Natural killer cell (primary cell): Measurements from ENCODE around the gene STAG1. TPM values are rescaled to one million over a fixed set of nuclear protein-coding genes. Genes with fewer than 3 reads are reported as not detected.
"Not testable (repeated sequence)": the region's sequence is repeated elsewhere in the genome, so short reads cannot be mapped to it uniquely, and the experiment has no call there.

Source experiments
- ATAC-seq, 3 donors: fragments of 150-1000 bp in 2 of 3; fragments of 200-7000 bp in 1 of 3; cut with Tn5 transposase; 1 replicate in 1 of 3; 2 replicates in 2 of 3; pipeline ENCODE4 v1.10.0; 2021; ENCODE audit warnings: mild to moderate bottlenecking in 2 of 3, moderate library complexity in 2 of 3
- DNase-seq, 2 donors: peaks; one replicate each; pipeline versions ENCODE4 v3.0.0 to v3.0.0-alpha.2; 2013 to 2021; ENCODE audit warnings: mixed read lengths in 1 of 2
- H3K27ac ChIP-seq: one replicate; pipeline ENCODE4 v1.5.1; 2013; ENCODE audit warnings: mild to moderate bottlenecking, low read length
- H3K27me3 ChIP-seq: one replicate; pipeline ENCODE4 v1.6.1; 2013; ENCODE audit warnings: low read length; ENCODE audit not compliant: control insufficient read depth, insufficient read depth
- H3K36me3 ChIP-seq: one replicate; pipeline ENCODE4 v1.6.1; 2013; ENCODE audit warnings: low read length; ENCODE audit not compliant: control insufficient read depth, insufficient read depth
- H3K4me1 ChIP-seq: one replicate; pipeline ENCODE4 v1.6.1; 2013; ENCODE audit warnings: low read length; ENCODE audit not compliant: control insufficient read depth, insufficient read depth
- H3K4me3 ChIP-seq: one replicate; pipeline ENCODE4 v1.5.1; 2013; ENCODE audit warnings: low read length
- H3K9me3 ChIP-seq: one replicate; pipeline ENCODE4 v1.6.1; 2013; ENCODE audit warnings: low read length; ENCODE audit not compliant: control insufficient read depth, insufficient read depth
- H3K27ac Mint-ChIP-seq, 2 donors: one replicate each; pipeline ENCODE4 v1.8.0; 2022; ENCODE audit warnings: mild to moderate bottlenecking in 2 of 2, mixed read lengths in 2 of 2, moderate library complexity in 1 of 2
- H3K27me3 Mint-ChIP-seq, 2 donors: one replicate each; pipeline ENCODE4 v1.8.0; 2022; ENCODE audit warnings: low read depth in 2 of 2, mixed read lengths in 2 of 2
- H3K36me3 Mint-ChIP-seq: one replicate; pipeline ENCODE4 v1.8.0; 2022; ENCODE audit warnings: mixed read lengths
- H3K4me1 Mint-ChIP-seq, 2 donors: one replicate each; pipeline ENCODE4 v1.8.0; 2022; ENCODE audit warnings: mixed read lengths in 2 of 2
- H3K4me3 Mint-ChIP-seq: one replicate; pipeline ENCODE4 v1.8.0; 2022; ENCODE audit warnings: mild to moderate bottlenecking, moderate library complexity, mixed read lengths
- H3K9me3 Mint-ChIP-seq, 2 donors: one replicate each; pipeline ENCODE4 v1.8.0; 2022; ENCODE audit warnings: mixed read lengths in 2 of 2
- WGBS: methylation state at CpG from one replicate; pipeline ENCODE4 v1.1.7; 2013; ENCODE audit warnings: missing lambda C conversion rate; ENCODE audit not compliant: insufficient coverage; 5-methylcytosine and 5-hydroxymethylcytosine counted together
- intact Hi-C: fragments of 100-400 bp; cut with micrococcal nuclease; formaldehyde crosslinking; loops from one replicate; pipeline ENCODE4 v1.14.2; 2022
- total RNA-seq, 4 donors: library from RNA; stranded (reverse); fragments of 120-200 nt in 1 of 4; gene quantifications; one replicate each; pipeline versions ENCODE4 v1.2.3 to v1.2.4, GENCODE V29; 2013 to 2022
- TF ChIP-seq, protein P1 (sequence below): fragments of 200-600 bp; IDR thresholded peaks from one replicate; pipeline ENCODE4 v1.8.0; 2022; ENCODE audit warnings: antibody characterized with exemption

The STAG1 gene
- total RNA-seq, 3 donors from 2014 or later (not counting 1 experiment from before 2014, with no cell fraction given): 55.1 to 66.2 (median 60.3) TPM

DNA sequence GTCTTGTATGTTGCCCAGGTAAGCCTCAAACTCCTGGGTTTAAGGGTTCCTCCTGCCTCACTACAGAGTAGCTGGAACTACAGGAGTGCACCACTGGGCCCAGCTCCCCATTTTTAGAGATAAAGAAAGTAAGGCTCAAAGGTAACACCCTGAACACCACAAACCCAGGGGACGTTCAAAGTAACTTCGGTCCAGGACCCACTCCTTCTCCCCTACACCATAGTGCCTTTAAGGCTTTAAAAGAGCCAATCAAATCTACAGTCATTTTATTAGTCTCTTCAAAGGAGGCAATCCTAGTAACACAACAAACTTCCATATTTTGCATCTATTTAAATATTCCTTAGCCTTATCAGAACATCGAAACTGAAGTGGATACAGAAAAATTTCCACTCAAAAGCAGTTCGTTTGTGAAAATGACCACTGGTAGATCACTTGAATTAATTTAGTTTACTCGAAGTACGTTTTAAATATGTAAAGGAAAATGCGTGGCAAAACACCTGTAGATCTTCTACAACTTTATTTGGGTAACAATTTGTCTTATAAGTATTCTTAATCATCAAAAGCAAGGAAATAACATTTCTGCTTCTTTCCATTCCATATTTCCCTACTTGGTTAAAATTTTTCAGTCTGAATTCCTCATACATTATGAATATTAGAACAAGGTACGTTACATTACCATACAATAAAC is 1.8 kb downstream of the STAG1 start:
- intact Hi-C loops: loop anchor here (2.0 to 5.0 kb wide), 4 partner anchors 22 to 187 kb away; no protein-coding TSS in a partner anchor
- H3K27ac Mint-ChIP-seq: peak overlapping the region; percentile 92 to 94
- TF ChIP-seq, protein P1, sequence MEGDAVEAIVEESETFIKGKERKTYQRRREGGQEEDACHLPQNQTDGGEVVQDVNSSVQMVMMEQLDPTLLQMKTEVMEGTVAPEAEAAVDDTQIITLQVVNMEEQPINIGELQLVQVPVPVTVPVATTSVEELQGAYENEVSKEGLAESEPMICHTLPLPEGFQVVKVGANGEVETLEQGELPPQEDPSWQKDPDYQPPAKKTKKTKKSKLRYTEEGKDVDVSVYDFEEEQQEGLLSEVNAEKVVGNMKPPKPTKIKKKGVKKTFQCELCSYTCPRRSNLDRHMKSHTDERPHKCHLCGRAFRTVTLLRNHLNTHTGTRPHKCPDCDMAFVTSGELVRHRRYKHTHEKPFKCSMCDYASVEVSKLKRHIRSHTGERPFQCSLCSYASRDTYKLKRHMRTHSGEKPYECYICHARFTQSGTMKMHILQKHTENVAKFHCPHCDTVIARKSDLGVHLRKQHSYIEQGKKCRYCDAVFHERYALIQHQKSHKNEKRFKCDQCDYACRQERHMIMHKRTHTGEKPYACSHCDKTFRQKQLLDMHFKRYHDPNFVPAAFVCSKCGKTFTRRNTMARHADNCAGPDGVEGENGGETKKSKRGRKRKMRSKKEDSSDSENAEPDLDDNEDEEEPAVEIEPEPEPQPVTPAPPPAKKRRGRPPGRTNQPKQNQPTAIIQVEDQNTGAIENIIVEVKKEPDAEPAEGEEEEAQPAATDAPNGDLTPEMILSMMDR: no peak
- H3K9me3 Mint-ChIP-seq: no peaks in the 10 kb centered on the region
- WGBS: 1% methylated on average over 3 of the region's 8 CpGs
- H3K27ac ChIP-seq: peak overlapping the region; percentile 89
- DNase-seq: peak in 1 of 2 donors; percentile 47
- no peak for ATAC-seq
- H3K4me1 ChIP-seq: peaks cover 21% of the 10 kb centered on the region
- peak overlapping the region; percentile 95 for H3K4me3 Mint-ChIP-seq
- no peaks in the 10 kb centered on the region for H3K27me3 Mint-ChIP-seq
- no peaks in the 10 kb centered on the region for H3K27me3 ChIP-seq
- H3K4me3 ChIP-seq: peak overlapping the region; percentile 61
- H3K36me3 ChIP-seq: no peaks in the 10 kb centered on the region
- H3K9me3 ChIP-seq: no peaks in the 10 kb centered on the region
- no peaks in the 10 kb centered on the region for H3K36me3 Mint-ChIP-seq
- H3K4me1 Mint-ChIP-seq: peaks cover 59 to 60% of the 10 kb centered on the region in 2 donors

- intact Hi-C loops: loop anchor here (2.0 to 5.0 kb wide), 4 partner anchors 21 to 188 kb away; no protein-coding TSS in a partner anchor
- H3K9me3 Mint-ChIP-seq: not testable (repeated sequence)
These were observed 2.6 kb downstream of the STAG1 start for GRCh38 chr3:136749602-136750001.

GRCh38 chr3:136749091-136749490 is 3.1 kb downstream of the STAG1 start:
- TF ChIP-seq, protein P1: no peak
- Histone ChIP-seq H3K36me3 (no peaks in the 10 kb centered on the region), H3K4me1 (peaks cover 26% of the 10 kb centered on the region), H3K27me3 (no peaks in the 10 kb centered on the region), H3K27ac (peak overlapping the region; percentile 89), H3K9me3 (no peaks in the 10 kb centered on the region), H3K4me3 (no peak overlapping the region)
- ATAC-seq (no peak), DNase-seq (peak in 1 of 2 donors; percentile 15)
- Mint-ChIP-seq H3K36me3 (no peaks in the 10 kb centered on the region), H3K9me3 (no peaks in the 10 kb centered on the region), H3K4me1 (peaks cover 62 to 67% of the 10 kb centered on the region in 2 donors), H3K27me3 (no peaks in the 10 kb centered on the region), H3K27ac (peak overlapping the region; percentile 92 to 94), H3K4me3 (peak overlapping the region; percentile 95)
- intact Hi-C loops: no loop called here
- WGBS: 71% methylated on average over 4 of the region's 4 CpGs

More at GRCh38 chr3:136749602-136750001, 2.6 kb downstream of the STAG1 start:
- H3K4me3 ChIP-seq: peak overlapping the region; percentile 61
- peaks cover 62 to 67% of the 10 kb centered on the region in 2 donors for H3K4me1 Mint-ChIP-seq
- not testable (repeated sequence) for H3K36me3 Mint-ChIP-seq, H3K27me3 ChIP-seq, H3K36me3 ChIP-seq, H3K27me3 Mint-ChIP-seq, ATAC-seq, H3K9me3 ChIP-seq, DNase-seq
- H3K4me3 Mint-ChIP-seq: peak overlapping the region; percentile 95
- 50% methylated on average over 4 of the region's 6 CpGs for WGBS
- H3K27ac ChIP-seq: peak overlapping the region; percentile 89
- H3K27ac Mint-ChIP-seq: peak overlapping the region; percentile 92 to 94
- H3K4me1 ChIP-seq: peaks cover 24% of the 10 kb centered on the region

DNA sequence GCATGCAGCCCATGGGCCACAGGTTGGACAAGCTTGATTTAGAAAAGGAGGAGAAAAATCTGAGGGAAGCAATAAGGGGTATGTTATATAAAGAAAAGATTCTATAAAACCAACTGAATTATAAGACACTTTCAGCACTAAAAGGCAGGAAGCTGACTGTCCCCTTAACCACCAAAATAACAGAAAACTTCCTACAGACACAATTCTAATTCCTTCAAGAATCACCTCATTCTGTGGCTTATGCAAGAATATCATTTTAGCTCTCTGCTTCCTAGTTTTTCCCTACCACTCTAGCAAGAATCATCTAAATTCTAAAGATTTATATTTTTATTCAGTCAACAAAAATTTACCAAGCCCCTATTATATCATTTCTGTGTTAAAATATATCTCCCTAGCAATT is 6.3 kb downstream of the STAG1 start:
- peaks cover 18% of the 10 kb centered on the region for H3K4me1 ChIP-seq
- intact Hi-C loops: no loop called here
- no peaks in the 10 kb centered on the region for H3K27me3 Mint-ChIP-seq
- H3K9me3 Mint-ChIP-seq: no peaks in the 10 kb centered on the region
- peak overlapping the region; percentile 80 to 84 for H3K27ac Mint-ChIP-seq
- H3K36me3 Mint-ChIP-seq: no peaks in the 10 kb centered on the region
- TF ChIP-seq, protein P1: no peak
- peaks cover 57 to 62% of the 10 kb centered on the region in 2 donors for H3K4me1 Mint-ChIP-seq
- peak overlapping the region; percentile 14 for H3K4me3 Mint-ChIP-seq
- H3K9me3 ChIP-seq: no peaks in the 10 kb centered on the region
- H3K4me3 ChIP-seq: no peak overlapping the region
- no peak for DNase-seq
- no peaks in the 10 kb centered on the region for H3K36me3 ChIP-seq
- no peaks in the 10 kb centered on the region for H3K27me3 ChIP-seq
- ATAC-seq: no peak
- H3K27ac ChIP-seq: peak overlapping the region; percentile 30
